Tibial artery (tissue), 4 donors: ENCODE data around the gene GUK1.
"Not testable (repeated sequence)": the region's sequence is repeated elsewhere in the genome, so short reads cannot be mapped to it uniquely, and the experiment has no call there.

ENCODE experiments used
- DNase-seq, 2 donors: peaks; one replicate each; pipeline ENCODE4 v3.0.0-alpha.2; 2019
- H3K27ac ChIP-seq, 2 donors: fragments of 200-600 bp; sonication (generic) in 1 of 2; 1 replicate in 1 of 2; 2 replicates in 1 of 2; pipeline ENCODE4 v1.5.1; 2018 to 2019; ENCODE audit warnings: mild to moderate bottlenecking in 1 of 2
- H3K27me3 ChIP-seq, 2 donors: fragments of 200-600 bp; sonication (generic) in 1 of 2; one replicate each; pipeline versions ENCODE4 v1.5.1 to v1.6.0; 2016 to 2019
- H3K36me3 ChIP-seq, 3 donors: fragments of 200-600 bp; sonication (generic) in 2 of 3; one replicate each; pipeline ENCODE4 v1.5.1; 2016 to 2019; ENCODE audit warnings: mild to moderate bottlenecking in 2 of 3
- H3K4me1 ChIP-seq, 4 donors: fragments of 200-600 bp; sonication (generic) in 2 of 4; 1 replicate in 3 of 4; 2 replicates in 1 of 4; pipeline ENCODE4 v1.5.1; 2016 to 2019
- H3K4me3 ChIP-seq, 2 donors: fragments of 200-600 bp; sonication (generic) in 1 of 2; 1 replicate in 1 of 2; 2 replicates in 1 of 2; pipeline ENCODE4 v1.5.1; 2018 to 2019; ENCODE audit warnings: mild to moderate bottlenecking in 2 of 2
- H3K9me3 ChIP-seq, 3 donors: fragments of 200-600 bp; sonication (generic) in 1 of 3; one replicate each; pipeline ENCODE4 v1.5.1; 2016 to 2019
- CTCF ChIP-seq, 2 experiments: fragments of 200-600 bp in 1 of 2; fragments of 450-650 bp in 1 of 2; IDR thresholded peaks; one replicate each; pipeline ENCODE4 v1.5.1; 2017 to 2019; ENCODE audit warnings: antibody characterized with exemption in 2 of 2, mild to moderate bottlenecking in 1 of 2, moderate library complexity in 1 of 2
- intact Hi-C: fragments of 100-400 bp; cut with DNase I; formaldehyde crosslinking; loops from one replicate; pipeline ENCODE4 v1.15.0; 2023; ENCODE audit warnings: low total_unique reads

The GUK1 gene

GRCh38 chr1:228184152-228184551, 44.1 kb downstream of the GUK1 start:
- H3K27ac ChIP-seq, result no peak overlapping the region
- DNase-seq, result no peak
- H3K9me3 ChIP-seq, result no peaks in the 10 kb centered on the region
- H3K4me1 ChIP-seq, result no peaks in the 10 kb centered on the region
- no peaks in the 10 kb centered on the region for H3K27me3 ChIP-seq
- H3K4me3 ChIP-seq, result no peak overlapping the region
- intact Hi-C loops, result no loop called here
- H3K36me3 ChIP-seq, result no peaks in the 10 kb centered on the region
- no peak for TF ChIP-seq CTCF (IDR thresholded peaks at IDR 0.05)

DNA sequence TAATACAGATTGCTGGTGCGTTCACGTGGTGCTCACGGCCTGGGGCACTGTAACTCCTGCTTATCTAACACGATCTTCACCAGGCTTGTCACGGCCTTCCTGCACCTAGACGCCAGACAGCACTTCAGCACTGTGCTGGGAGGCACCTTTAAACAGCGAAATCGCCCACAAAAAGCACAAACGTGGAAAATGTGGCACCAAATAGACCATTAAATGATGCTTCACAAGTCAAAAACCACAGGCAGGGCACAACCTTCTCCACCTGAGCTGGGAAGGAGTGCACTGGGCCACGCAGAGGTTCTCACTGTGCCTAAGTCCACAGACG, 45.5 kb downstream of the GUK1 start:
- no peak overlapping the region for H3K4me3 ChIP-seq
- TF ChIP-seq CTCF (IDR thresholded peaks at IDR 0.05), result no peak
- DNase-seq, result peak in 1 of 2 donors; percentile 31
- no peaks in the 10 kb centered on the region for H3K4me1 ChIP-seq
- H3K27ac ChIP-seq, result no peak overlapping the region
- H3K9me3 ChIP-seq, result no peaks in the 10 kb centered on the region
- intact Hi-C loops, result no loop called here
- no peaks in the 10 kb centered on the region for H3K27me3 ChIP-seq
- no peaks in the 10 kb centered on the region for H3K36me3 ChIP-seq

DNA sequence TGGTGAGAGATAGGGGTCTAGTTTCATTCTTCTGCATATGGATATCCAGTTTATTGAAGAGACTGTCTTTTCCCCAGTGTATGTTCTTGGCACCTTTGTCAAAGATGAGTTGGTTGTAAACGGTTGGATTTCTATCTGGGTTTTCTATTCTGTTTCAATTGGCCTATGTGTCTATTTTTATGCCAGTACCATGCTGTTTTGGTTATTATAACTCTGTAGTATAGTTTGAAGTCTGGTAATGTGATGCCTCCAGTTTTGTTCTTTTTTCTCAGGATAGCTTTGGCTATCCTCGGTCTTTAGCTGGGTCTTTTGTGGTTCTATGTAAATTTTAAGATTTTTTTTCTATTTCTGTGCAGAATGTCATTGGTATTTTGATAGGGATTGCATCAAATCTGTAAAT, 48.2 kb downstream of the GUK1 start:
- H3K4me1 ChIP-seq, DNase-seq, H3K27me3 ChIP-seq, H3K4me3 ChIP-seq, H3K36me3 ChIP-seq, H3K27ac ChIP-seq, H3K9me3 ChIP-seq, intact Hi-C loops: not testable (repeated sequence)

DNA sequence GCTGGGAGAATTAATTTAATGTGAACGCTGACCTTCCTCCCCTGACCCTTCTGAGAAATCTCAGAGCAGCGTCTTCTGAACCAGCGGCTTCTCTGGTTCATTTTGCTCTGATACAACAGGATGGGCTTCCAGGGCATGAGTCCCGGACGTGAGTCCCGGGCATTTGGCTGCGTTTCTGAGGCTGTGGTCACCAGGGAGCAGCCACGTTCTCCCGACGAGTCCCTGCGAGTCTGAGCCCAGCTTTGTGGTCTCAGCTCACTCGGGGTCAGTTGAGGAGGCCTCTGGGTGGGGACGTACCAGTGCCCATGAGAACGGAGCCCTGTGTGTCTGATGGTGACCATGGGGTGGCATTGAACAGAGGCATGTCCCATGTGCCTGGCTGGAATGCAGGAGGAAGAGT, 50.1 kb downstream of the GUK1 start:
- H3K36me3 ChIP-seq, result peaks cover 0 to 4% (median 0%) of the 10 kb centered on the region in 3 donors
- H3K27me3 ChIP-seq, result no peaks in the 10 kb centered on the region
- no peak overlapping the region for H3K27ac ChIP-seq
- TF ChIP-seq CTCF (IDR thresholded peaks at IDR 0.05), result no peak
- intact Hi-C loops, result no loop called here
- peak in 1 of 2 donors; percentile 46 for DNase-seq
- no peak overlapping the region for H3K4me3 ChIP-seq
- no peaks in the 10 kb centered on the region for H3K9me3 ChIP-seq
- H3K4me1 ChIP-seq, result no peaks in the 10 kb centered on the region

DNA sequence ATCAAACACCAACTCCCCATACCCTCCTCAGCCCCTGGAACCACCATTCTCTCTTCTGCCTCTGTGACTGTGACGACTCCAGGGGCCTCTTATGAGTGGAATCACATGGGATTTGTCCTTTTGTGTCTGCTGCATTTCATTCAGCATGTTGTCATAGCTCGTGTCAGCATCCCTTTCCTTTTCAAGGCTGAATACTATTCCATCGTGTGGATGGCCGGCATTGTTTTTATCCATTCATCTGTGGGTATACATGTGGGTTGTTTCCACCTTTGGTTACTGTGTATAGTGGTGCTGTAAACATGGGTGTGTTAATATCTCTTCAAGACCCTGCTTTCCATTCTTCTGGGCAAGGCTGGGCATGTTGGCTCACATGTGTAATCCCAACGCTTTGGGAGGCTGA, 50.7 kb downstream of the GUK1 start:
- TF ChIP-seq CTCF (IDR thresholded peaks at IDR 0.05), result no peak
- H3K9me3 ChIP-seq, result no peaks in the 10 kb centered on the region
- H3K27me3 ChIP-seq, result no peaks in the 10 kb centered on the region
- H3K36me3 ChIP-seq, result peaks cover 0 to 4% (median 0%) of the 10 kb centered on the region in 3 donors
- no peak overlapping the region for H3K4me3 ChIP-seq
- intact Hi-C loops, result no loop called here
- no peaks in the 10 kb centered on the region for H3K4me1 ChIP-seq
- H3K27ac ChIP-seq, result no peak overlapping the region
- DNase-seq, result no peak

DNA sequence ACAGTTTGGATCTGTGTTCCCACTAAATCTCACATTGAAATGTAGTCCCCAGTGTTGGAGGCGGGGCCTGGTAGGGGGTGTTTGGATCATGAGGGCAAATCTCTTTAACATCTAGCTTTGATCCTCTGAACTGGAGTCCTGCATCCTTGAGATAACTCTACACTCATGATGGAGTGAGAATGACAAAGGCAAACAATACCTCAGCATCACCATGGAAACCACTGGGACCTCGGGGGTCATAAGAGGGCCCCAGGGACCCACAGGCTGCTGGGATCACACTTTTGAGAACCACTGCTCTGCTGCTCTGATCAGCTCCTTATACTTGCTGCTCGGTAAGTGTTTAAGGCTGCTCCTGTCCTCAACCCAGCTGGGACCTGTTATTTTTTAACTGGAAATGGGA, 54.4 kb downstream of the GUK1 start:
- TF ChIP-seq CTCF (IDR thresholded peaks at IDR 0.05), result no peak
- H3K4me1 ChIP-seq, result no peaks in the 10 kb centered on the region
- no peak overlapping the region for H3K4me3 ChIP-seq
- no peak overlapping the region for H3K27ac ChIP-seq
- no peak for DNase-seq
- peaks cover 0 to 4% (median 0%) of the 10 kb centered on the region in 3 donors for H3K36me3 ChIP-seq
- intact Hi-C loops, result no loop called here
- H3K27me3 ChIP-seq, result no peaks in the 10 kb centered on the region
- H3K9me3 ChIP-seq, result peaks cover 0 to 12% (median 4%) of the 10 kb centered on the region in 3 donors
